ENCODE results near the gene GMPPB.
"Not testable (repeated sequence)": the region's sequence is repeated elsewhere in the genome, so short reads cannot be mapped to it uniquely, and the experiment has no call there.

GMPPB gene

DNA sequence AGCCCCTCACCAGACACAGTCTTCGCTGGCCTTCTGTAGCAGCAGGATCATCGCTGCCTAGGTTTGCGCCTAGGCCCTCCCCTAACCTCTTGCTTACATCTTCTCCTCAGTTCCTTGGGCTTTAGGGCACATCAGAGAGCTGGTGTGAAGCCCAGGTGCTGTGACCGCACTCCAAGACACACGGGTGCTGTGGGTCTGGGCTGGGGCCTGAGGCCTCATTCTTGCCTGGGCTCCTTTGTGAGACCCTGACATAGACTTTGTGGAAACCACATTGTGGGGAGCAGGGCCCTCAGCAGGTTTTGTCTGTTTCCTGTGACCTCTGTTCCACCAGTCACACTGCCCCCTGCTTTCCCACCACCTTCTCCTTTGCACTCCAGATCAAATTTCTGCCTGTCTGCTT is 12.3 kb downstream of the GMPPB start:
- H3K27me3 Mint-ChIP-seq: no peaks in the 10 kb centered on the region
- H3K27ac Mint-ChIP-seq: no peak overlapping the region
- H3K4me1 Mint-ChIP-seq: peaks cover 7% of the 10 kb centered on the region
- no peak overlapping the region for H3K4me3 Mint-ChIP-seq
- ATAC-seq: no peak
- H3K36me3 Mint-ChIP-seq: peaks cover 54% of the 10 kb centered on the region
- H3K9me3 Mint-ChIP-seq: no peaks in the 10 kb centered on the region

DNA sequence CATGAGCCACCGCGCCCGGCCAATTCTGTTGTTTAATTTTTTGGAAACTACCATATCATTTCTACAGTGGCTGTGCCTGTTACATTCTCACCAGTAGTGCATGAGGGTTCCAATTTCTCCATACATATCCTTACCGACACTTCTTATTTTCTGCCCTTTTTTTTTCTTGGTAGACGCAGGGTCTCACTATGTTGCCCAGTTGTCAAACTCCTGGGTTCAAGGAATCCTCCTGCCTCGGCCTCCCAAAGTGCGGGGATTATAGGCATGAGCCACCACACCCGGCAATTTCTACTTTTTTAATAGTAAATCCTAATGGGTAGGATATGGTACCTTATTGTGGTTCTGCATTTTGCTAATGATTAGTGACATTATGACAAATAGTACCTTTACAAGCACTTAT is 13.9 kb downstream of the GMPPB start:
- no peak for ATAC-seq
- no peak overlapping the region for H3K27ac Mint-ChIP-seq
- no peaks in the 10 kb centered on the region for H3K9me3 Mint-ChIP-seq
- peaks cover 7% of the 10 kb centered on the region for H3K4me1 Mint-ChIP-seq
- H3K36me3 Mint-ChIP-seq: peaks cover 42% of the 10 kb centered on the region
- no peaks in the 10 kb centered on the region for H3K27me3 Mint-ChIP-seq
- H3K4me3 Mint-ChIP-seq: no peak overlapping the region

DNA sequence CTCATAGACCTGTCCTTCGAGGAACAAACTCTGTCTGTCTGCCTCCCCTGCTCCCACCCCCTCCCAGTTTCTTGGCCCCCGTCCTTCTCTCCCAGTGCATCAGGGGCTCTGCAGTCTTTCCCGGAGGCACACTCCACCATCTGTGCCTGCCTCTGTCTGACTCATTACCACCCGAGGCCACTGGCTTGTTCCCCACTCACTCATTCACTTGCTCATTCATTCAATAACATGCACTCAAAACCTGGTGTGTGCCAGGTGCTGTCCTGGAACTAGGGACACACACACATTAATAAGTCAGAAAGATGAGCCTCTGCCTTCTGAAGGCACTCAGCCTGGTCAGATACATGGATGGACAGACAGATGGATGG is 16.7 kb downstream of the GMPPB start:
- H3K4me3 Mint-ChIP-seq: no peak overlapping the region
- peak overlapping the region; percentile 8 for H3K27ac Mint-ChIP-seq
- H3K27me3 Mint-ChIP-seq: no peaks in the 10 kb centered on the region
- peaks cover 14% of the 10 kb centered on the region for H3K4me1 Mint-ChIP-seq
- no peak for ATAC-seq
- H3K36me3 Mint-ChIP-seq: peaks cover 44% of the 10 kb centered on the region
- H3K9me3 Mint-ChIP-seq: no peaks in the 10 kb centered on the region

DNA sequence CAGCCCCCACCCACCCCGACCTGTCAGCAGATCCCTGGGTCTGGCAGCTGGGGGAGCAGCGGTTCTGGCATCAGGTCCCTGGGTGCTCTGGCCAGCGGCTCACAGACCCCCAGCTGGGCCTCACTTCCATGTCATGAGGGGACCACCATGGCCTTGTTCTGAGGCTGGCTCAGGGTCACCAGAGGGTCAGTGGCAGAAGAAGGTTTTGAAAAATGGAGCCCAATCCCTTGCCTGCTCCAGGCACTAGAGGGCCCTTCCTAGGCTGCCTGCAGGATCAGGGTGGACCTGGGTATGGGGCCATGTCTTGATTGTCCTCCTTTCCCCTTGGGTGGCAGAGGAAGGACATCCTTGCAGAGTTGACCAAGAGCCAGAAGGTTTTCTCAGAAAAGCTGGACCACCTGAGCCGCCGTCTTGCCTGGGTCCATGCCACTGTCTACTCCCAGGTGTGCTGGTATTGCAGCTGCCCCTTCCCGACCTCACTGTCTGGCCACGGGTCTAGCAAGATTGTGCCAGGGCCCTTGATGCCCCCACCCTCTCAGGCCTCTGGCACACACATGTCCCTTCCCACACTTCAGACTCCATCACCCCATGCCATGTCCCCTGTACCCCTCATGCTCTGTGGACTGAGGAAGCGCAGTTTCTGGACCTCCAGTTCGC is 17.2 kb downstream of the GMPPB start:
- Mint-ChIP-seq H3K36me3 (peaks cover 39% of the 10 kb centered on the region), H3K4me3 (no peak overlapping the region), H3K4me1 (peaks cover 14% of the 10 kb centered on the region), H3K9me3 (no peaks in the 10 kb centered on the region), H3K27ac (no peak overlapping the region), H3K27me3 (no peaks in the 10 kb centered on the region)
- no peak for ATAC-seq

DNA sequence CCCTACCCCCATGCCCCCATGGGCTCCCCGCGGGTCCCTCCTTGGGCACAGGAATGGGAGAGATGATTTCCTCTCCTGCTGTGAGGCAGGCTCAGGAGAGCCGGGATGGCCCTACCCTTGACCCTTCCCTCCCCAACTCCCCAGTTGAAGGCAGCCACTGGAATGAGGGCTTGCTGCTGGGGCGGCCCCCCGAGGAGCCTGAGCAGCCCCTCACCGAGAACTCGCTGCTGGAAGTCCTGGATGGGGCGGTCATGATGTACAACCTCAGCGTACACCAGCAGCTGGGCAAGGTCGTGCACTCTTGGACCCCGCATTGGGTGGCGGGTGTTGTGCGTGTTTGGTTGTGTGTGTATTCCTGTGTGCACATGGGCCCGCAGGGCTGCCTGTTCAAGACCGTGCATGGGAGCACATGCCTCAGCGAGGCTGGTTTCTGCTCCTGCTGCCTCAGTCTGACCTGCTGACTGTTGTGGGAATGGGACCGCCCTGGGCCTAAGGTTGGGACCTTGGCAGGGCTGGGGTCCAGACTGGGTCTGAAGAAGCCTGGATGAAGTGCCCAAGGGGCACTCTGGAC is 18.3 kb downstream of the GMPPB start:
- Mint-ChIP-seq H3K4me1 (peaks cover 14% of the 10 kb centered on the region), H3K9me3 (no peaks in the 10 kb centered on the region), H3K27ac (no peak overlapping the region), H3K36me3 (peaks cover 33% of the 10 kb centered on the region), H3K4me3 (no peak overlapping the region), H3K27me3 (no peaks in the 10 kb centered on the region)
- ATAC-seq: no peak

DNA sequence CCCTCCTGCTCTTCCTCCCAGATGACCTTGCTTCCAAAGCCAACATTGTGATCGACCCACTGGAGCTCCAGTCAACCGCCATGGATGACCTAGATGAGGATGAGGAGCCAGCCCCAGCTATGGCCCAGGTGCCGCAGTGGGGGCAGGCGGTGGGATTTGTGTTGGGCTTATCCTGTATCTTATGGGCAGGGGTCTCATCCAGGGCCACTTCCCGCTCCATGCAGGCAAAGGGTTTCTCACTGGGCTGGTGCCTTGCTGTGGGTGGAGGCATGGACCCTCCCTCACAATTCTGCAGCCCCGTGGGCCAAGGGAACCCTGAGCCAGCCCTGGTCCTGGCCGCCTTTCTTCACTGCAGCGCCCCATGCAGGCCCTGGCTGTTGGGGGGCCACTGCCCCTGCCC is 19.1 kb downstream of the GMPPB start:
- no peaks in the 10 kb centered on the region for H3K27me3 Mint-ChIP-seq

DNA sequence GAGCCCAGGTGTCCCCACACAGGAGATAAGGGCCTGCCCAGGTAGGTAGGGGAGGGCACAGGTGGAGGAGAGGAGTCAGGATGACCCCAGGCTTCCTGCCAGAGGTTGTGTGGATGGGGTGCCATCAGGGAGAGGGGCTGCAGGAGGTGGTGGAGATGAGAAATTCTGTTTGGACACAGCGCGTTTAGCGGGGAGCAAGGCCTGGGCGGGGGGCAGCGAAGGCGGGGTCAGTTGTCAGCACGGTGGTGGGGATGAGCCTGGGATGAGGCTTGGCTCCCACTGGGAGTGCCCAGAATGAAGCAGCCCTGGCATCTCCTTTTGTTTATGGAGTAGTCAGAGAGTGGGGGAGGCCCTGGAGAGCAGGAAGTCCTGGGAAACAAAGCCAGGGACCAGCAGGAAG is 19.8 kb downstream of the GMPPB start:
- Mint-ChIP-seq H3K27ac (peak overlapping the region; percentile 15), H3K36me3 (peaks cover 37% of the 10 kb centered on the region), H3K27me3 (no peaks in the 10 kb centered on the region), H3K9me3 (no peaks in the 10 kb centered on the region), H3K4me3 (no peak overlapping the region), H3K4me1 (peaks cover 14% of the 10 kb centered on the region)
- ATAC-seq: no peak

More for the DNA sequence above, 19.1 kb downstream of the GMPPB start:
- H3K4me3 Mint-ChIP-seq: no peak overlapping the region
- H3K36me3 Mint-ChIP-seq: peaks cover 37% of the 10 kb centered on the region
- H3K4me1 Mint-ChIP-seq: peaks cover 14% of the 10 kb centered on the region
- no peak for ATAC-seq
- no peaks in the 10 kb centered on the region for H3K9me3 Mint-ChIP-seq
- H3K27ac Mint-ChIP-seq: peak overlapping the region; percentile 15

DNA sequence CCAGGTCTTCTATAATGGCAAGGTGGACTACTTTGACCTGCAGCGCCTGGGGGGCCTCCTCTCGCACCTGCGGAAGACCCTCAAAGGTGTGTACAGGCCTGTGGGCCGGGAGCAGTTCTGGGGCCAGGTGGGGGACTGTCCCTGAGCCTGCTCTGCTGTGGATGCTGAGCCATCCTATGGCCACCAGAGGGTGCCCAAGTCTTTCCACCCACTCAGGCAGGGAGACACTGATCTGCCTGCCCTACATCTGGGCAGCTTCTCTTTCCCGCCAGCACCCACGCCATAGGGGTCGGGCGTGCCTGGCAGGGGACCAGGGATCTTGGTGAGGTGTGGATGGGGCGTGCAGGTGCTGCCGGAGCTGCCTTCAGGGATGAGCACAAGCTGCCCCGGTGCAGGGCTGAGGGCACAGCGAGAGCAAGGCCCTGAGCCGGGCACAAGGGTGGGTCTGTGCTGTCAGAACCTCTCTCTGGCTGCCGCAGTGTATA is 20.3 kb downstream of the GMPPB start:
- Mint-ChIP-seq H3K36me3 (peaks cover 35% of the 10 kb centered on the region), H3K27ac (peak overlapping the region; percentile 15), H3K27me3 (no peaks in the 10 kb centered on the region), H3K4me3 (no peak overlapping the region), H3K9me3 (no peaks in the 10 kb centered on the region), H3K4me1 (peaks cover 14% of the 10 kb centered on the region)
- peak; percentile 86 for ATAC-seq

DNA sequence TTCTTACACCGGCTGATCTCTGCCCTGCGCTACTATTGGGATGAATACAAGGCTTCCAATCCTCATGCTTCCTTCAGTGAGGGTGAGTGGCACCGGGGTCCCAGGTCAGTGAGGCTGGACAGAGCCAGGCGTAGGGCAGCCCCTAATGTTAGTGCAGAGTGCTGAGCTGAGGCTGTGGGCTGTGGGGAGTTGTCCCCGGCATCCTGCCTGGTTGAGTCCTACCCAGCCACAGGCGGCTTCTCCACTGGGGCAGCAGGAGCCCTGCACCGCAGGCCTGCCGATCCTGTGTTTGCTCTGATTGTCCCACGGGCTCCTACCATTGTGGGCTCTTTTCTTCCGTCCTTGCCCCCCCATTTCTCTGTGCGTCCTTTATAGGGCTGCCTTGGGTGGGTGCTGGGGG is 21.1 kb downstream of the GMPPB start:
- Mint-ChIP-seq H3K27me3 (no peaks in the 10 kb centered on the region), H3K9me3 (no peaks in the 10 kb centered on the region), H3K36me3 (peaks cover 35% of the 10 kb centered on the region), H3K27ac (no peak overlapping the region), H3K4me3 (no peak overlapping the region), H3K4me1 (peaks cover 10% of the 10 kb centered on the region)
- ATAC-seq: no peak

DNA sequence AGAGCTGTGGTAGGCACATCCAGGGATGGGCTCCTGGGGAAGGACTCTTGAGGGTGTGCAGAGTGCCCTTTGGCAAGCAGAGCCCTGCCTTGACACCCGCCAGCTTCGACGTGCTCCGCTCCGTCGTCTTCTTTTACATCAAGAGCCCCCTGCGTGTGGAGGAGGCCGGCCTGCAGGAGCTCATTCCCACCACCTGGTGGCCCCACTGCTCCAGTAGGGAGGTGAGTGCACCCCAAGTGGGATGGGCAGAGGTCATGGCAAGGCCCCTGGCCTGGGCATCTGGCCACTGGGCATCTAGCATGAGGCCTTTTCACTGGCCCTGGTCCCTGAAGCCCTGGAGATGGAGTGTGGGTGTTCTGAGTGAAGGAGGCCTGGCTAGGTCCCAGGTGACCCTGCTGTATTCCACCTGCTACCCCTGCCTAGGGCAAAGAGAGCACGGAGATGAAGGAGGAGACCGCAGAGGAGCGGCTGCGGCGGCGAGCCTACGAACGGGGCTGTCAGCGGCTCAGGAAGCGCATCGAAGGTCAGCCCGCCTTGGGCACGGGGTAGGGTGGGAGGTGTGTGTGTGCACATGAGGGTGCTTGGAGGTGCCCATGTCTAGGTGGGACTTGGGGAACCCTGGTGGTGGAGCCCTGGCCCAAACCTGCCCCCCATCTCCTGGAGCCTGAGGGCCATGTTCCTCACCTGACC is 22.2 kb downstream of the GMPPB start:
- peaks cover 7% of the 10 kb centered on the region for H3K4me1 Mint-ChIP-seq
- no peaks in the 10 kb centered on the region for H3K27me3 Mint-ChIP-seq

DNA sequence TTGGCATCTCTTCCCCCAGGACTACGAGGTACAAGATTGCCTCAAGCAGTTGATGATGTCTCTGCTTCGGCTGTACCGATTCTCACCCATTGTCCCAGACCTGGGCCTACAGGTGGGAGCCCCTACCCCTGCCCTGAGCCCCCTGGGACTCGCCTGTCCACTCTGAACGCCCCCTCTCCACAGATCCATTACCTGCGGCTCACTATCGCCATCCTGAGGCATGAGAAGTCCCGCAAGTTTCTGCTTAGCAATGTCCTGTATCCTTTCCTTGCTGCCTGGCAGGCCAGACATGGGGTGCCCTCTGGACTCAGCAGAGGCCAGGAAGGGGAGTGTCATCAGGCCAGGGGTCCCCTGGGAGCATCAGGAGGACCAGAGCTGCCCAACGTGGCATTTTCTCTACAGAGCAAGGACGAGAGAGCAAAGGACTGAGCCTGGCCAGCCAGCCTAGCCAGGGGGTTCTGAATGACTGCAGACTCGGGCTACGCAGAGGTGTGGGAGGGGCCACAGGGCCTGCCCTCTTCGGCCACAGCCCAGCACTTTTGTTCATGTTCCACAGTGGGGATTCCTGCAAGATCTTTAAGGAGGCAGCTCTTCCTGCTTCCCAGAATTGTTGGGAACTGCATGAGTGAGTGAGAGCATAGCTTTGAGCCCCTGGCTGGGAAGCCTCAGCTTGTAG is 23.2 kb downstream of the GMPPB start:
- no peak for ATAC-seq
- H3K27me3 Mint-ChIP-seq: no peaks in the 10 kb centered on the region
- no peaks in the 10 kb centered on the region for H3K9me3 Mint-ChIP-seq
- H3K4me3 Mint-ChIP-seq: no peak overlapping the region
- H3K36me3 Mint-ChIP-seq: peaks cover 26% of the 10 kb centered on the region
- no peak overlapping the region for H3K27ac Mint-ChIP-seq
- peaks cover 7% of the 10 kb centered on the region for H3K4me1 Mint-ChIP-seq

More for the DNA sequence above, 22.2 kb downstream of the GMPPB start:
- Mint-ChIP-seq H3K4me3 (no peak overlapping the region), H3K36me3 (peaks cover 26% of the 10 kb centered on the region), H3K9me3 (no peaks in the 10 kb centered on the region), H3K27ac (no peak overlapping the region)
- ATAC-seq: no peak

DNA sequence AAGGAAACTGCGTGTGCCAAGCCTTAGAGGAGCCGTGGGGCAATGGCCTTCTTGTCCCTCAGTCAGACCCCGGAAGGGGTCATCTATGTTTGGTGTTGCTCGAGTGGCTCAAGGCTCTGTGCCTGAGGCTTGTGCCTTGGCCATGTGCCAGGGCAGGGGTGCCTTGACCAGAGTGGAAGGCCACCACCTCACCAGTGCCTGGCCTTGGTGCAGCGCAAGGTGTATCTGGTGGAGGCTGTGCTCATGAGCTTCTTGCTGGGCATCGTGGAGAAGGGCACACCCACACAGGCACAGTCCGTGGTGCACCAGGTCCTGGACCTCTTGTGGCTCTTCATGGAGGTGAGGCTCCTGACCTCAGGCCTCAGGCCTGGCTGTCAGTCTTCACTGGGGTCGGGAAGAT is 23.7 kb downstream of the GMPPB start:
- H3K36me3 Mint-ChIP-seq: peaks cover 26% of the 10 kb centered on the region
- no peak overlapping the region for H3K4me3 Mint-ChIP-seq
- H3K27ac Mint-ChIP-seq: no peak overlapping the region
- H3K4me1 Mint-ChIP-seq: peaks cover 7% of the 10 kb centered on the region
- no peak for ATAC-seq
- H3K27me3 Mint-ChIP-seq: no peaks in the 10 kb centered on the region
- no peaks in the 10 kb centered on the region for H3K9me3 Mint-ChIP-seq

DNA sequence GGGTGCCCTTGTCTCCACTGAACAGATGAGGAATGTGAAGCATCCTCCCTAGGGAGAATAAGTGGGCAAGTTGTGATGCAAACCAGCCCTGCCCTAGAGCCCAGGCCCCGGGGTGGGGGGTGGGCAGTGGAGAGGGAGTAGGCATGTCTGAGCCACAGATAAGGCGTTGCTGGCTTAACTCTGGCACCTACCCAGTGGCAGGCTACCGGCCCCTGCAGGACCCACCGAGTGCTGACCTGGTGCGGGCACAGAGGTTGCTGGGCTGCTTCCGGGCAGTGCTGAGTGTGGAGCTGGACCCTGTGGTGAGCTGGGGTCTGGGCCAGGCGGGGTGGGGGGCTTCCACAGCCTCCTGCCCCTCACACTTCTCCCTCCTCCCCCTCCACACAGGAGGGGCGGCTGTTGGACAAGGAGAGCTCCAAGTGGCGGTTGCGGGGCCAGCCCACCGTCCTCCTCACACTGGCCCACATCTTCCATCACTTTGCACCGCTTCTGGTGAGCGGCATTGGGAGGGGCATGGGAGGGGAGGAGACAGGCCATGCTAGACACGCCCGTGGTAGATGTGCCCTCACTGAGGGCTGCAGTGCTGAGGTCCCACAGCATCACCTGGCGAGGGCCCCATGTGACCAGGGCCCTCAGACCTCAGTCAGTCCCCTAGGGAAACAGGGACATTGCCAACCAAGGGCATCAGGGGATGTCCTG is 24.3 kb downstream of the GMPPB start:
- Mint-ChIP-seq H3K27me3 (no peaks in the 10 kb centered on the region), H3K9me3 (no peaks in the 10 kb centered on the region), H3K4me3 (no peak overlapping the region), H3K27ac (no peak overlapping the region), H3K4me1 (peaks cover 7% of the 10 kb centered on the region), H3K36me3 (peaks cover 26% of the 10 kb centered on the region)
- no peak for ATAC-seq

DNA sequence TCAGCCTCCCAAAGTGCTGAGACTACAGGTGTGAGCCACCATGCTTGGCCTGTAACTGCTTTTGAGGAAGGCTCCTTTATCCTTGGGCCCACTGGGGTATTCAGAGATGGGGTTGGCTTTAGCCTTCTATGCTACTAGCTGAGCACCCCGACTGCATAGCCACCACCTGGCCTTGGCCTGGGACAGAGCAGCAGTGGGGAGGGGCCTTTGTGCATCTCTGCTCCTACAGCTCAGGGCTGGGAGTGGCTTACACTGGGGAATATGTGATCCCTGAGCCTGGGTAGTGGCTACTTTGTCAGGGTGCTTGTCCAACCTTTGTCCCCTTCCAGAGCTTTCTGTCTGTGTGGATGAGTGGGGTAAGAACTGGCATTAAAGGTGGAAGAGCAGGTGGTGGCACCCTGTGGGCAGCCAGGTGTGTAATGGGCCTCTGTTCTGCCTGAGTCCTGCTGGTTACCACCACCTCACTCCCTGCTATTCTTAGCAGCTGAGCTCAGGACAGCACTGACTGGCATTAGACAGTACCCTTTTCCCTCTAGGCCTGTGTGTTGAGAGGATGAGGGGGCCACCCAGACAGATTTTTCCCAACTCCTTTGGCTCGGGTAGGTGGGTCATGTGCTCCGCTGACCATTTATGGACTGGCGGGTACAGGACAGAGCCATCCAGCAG is 28.3 kb downstream of the GMPPB start:
- H3K4me3 Mint-ChIP-seq, H3K27ac Mint-ChIP-seq, H3K27me3 Mint-ChIP-seq, H3K9me3 Mint-ChIP-seq, ATAC-seq: not testable (repeated sequence)
- H3K36me3 Mint-ChIP-seq: peaks cover 19% of the 10 kb centered on the region
- peaks cover 13% of the 10 kb centered on the region for H3K4me1 Mint-ChIP-seq
